A673 (cell line): ENCODE results near the gene GYS2. TPM values are rescaled to one million over a fixed set of nuclear protein-coding genes. Genes with fewer than 3 reads are reported as not detected.

Experiments used
- BruUV-seq: library from RNA; stranded (reverse); fragments of 400-500 nt; replicated peaks from 2 replicates; lab custom pipeline; 2021; lab: Mats Ljungman, UMichigan
- CTCF ChIA-PET: fragments of 300-600 bp; sonication (Branson Sonifier 250); formaldehyde crosslinking; loops from one replicate; lab custom pipeline; 2022; ENCODE audit warnings: antibody characterized with exemption; lab: Charles Lee
- POLR2A ChIA-PET: fragments of 300-600 bp; sonication (Branson Sonifier 250); formaldehyde crosslinking; loops from one replicate; lab custom pipeline; 2022; ENCODE audit warnings: antibody characterized with exemption; ENCODE audit not compliant: low non-redundant PET; lab: Charles Lee
- DNase-seq: peaks from one replicate; pipeline ENCODE4 v3.0.0-alpha.2; 2015; ENCODE audit warnings: low spot score
- H3K27ac ChIP-seq: fragments of 200-600 bp; sonication (generic); 2 replicates; pipeline ENCODE4 v1.5.1; 2016; ENCODE audit warnings: mixed run types, low read depth, mild to moderate bottlenecking, mixed read lengths, antibody characterized with exemption, low read length; ENCODE audit not compliant: poor library complexity, severe bottlenecking
- H3K27me3 ChIP-seq: fragments of 200-600 bp; sonication (generic); replicated peaks from 2 replicates; pipeline ENCODE4 v1.6.1; 2017; ENCODE audit warnings: mixed run types, low read depth, mild to moderate bottlenecking, mixed read lengths, antibody characterized with exemption, low read length; ENCODE audit not compliant: insufficient read depth, poor library complexity
- H3K36me3 ChIP-seq: fragments of 200-600 bp; sonication (generic); 2 replicates; pipeline ENCODE4 v1.6.1; 2016; ENCODE audit warnings: mixed run types, mild to moderate bottlenecking, mixed read lengths, antibody characterized with exemption, low read length; ENCODE audit not compliant: insufficient read depth, poor library complexity, severe bottlenecking
- H3K4me1 ChIP-seq: fragments of 200-600 bp; sonication (generic); 2 replicates; pipeline ENCODE4 v1.6.1; 2017; ENCODE audit warnings: mixed run types, mild to moderate bottlenecking, mixed read lengths, antibody characterized with exemption, low read length; ENCODE audit not compliant: insufficient read depth, poor library complexity, severe bottlenecking
- H3K4me3 ChIP-seq: fragments of 200-600 bp; sonication (generic); 2 replicates; pipeline ENCODE4 v1.5.1; 2016; ENCODE audit warnings: low read depth, mixed run types, mild to moderate bottlenecking, mixed read lengths, low read length; ENCODE audit not compliant: poor library complexity, severe bottlenecking
- H3K9me3 ChIP-seq: fragments of 200-600 bp; sonication (generic); 2 replicates; pipeline ENCODE4 v1.6.1; 2016; ENCODE audit warnings: mixed run types, low read depth, mild to moderate bottlenecking, mixed read lengths, antibody characterized with exemption, low read length; ENCODE audit not compliant: poor library complexity, severe bottlenecking
- EZH2 ChIP-seq: fragments of 200-600 bp; sonication (generic); IDR thresholded peaks from 2 replicates; pipeline ENCODE4 v1.6.1; 2017; ENCODE audit warnings: borderline replicate concordance, low read depth, mild to moderate bottlenecking, mixed read lengths, antibody characterized with exemption, low read length; ENCODE audit not compliant: poor library complexity, severe bottlenecking
- intact Hi-C: fragments of 100-400 bp; cut with micrococcal nuclease; formaldehyde crosslinking; loops from one replicate; pipeline ENCODE4 v1.10.0; 2022; ENCODE audit not compliant: unreplicated experiment
- total RNA-seq: library from RNA; stranded (reverse); gene quantifications from 2 replicates; pipeline ENCODE4 v1.2.3, GENCODE V29; 2021
- TF ChIP-seq, protein P1 (sequence below): fragments of 300-800, 200-600 bp; sonication (generic); conservative IDR thresholded peaks from 2 replicates; pipeline ENCODE4 v1.5.1; 2017; ENCODE audit warnings: low read depth, mild to moderate bottlenecking, antibody characterized with exemption, low read length, moderate library complexity, mixed read lengths

The GYS2 gene
- total RNA-seq, 1 experiment from 2014 or later, result 0.11 TPM

DNA sequence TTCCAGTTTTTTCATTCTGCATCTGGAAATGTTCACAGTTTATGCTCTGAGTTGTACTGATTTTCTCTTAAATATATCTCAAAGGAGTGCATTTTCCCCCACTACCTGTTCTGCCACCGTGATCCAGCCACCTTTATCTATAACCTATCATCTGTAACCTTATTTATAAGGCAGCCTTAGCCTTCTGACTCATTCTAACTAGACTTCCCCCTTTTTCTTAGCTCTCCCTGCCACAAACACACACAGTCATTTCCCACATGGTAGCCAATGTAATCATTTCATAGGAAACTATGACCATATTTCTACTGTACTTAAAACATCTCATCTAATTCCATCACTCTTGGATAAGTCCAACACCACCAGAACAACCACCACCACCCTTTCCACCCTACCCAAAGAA, 10.8 kb upstream of the GYS2 start:
- no peaks in the 10 kb centered on the region for H3K4me1 ChIP-seq
- intact Hi-C loops, result no loop called here
- no peaks in the 10 kb centered on the region for H3K36me3 ChIP-seq
- DNase-seq, result no peak
- BruUV-seq, result no TSS peak
- POLR2A ChIA-PET, result no interaction called here
- no peak overlapping the region for H3K4me3 ChIP-seq
- TF ChIP-seq, protein P1, sequence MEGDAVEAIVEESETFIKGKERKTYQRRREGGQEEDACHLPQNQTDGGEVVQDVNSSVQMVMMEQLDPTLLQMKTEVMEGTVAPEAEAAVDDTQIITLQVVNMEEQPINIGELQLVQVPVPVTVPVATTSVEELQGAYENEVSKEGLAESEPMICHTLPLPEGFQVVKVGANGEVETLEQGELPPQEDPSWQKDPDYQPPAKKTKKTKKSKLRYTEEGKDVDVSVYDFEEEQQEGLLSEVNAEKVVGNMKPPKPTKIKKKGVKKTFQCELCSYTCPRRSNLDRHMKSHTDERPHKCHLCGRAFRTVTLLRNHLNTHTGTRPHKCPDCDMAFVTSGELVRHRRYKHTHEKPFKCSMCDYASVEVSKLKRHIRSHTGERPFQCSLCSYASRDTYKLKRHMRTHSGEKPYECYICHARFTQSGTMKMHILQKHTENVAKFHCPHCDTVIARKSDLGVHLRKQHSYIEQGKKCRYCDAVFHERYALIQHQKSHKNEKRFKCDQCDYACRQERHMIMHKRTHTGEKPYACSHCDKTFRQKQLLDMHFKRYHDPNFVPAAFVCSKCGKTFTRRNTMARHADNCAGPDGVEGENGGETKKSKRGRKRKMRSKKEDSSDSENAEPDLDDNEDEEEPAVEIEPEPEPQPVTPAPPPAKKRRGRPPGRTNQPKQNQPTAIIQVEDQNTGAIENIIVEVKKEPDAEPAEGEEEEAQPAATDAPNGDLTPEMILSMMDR, result no peak
- no peak for TF ChIP-seq EZH2
- CTCF ChIA-PET, result interaction anchor here (0.7 kb wide), 1 partner anchor 11 kb away, joined by 3 read pairs; no protein-coding TSS in a partner anchor
- H3K27ac ChIP-seq, result no peak overlapping the region
- no peaks in the 10 kb centered on the region for H3K9me3 ChIP-seq
- H3K27me3 ChIP-seq, result peaks cover 13% of the 10 kb centered on the region

DNA sequence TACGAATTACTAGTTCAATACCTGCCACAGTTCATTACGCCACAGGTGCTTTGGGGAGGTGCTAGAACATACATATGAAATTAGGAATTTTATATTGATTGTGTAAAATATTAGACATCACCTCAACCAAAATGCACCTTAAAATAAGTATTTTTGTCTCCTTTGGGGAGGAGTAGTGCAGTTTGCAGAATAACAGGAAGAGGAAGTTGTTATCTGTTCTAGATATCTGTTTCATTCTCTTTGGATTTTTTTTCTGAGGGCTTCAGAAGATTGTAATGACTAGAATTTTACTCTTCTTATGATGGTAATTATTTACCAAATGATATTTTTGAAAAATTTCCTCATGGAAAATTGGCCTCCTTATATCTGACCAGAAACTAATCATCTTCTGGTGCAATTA, 9.9 kb upstream of the GYS2 start:
- TF ChIP-seq, protein P1, result no peak
- TF ChIP-seq EZH2, result no peak
- intact Hi-C loops, result no loop called here

DNA sequence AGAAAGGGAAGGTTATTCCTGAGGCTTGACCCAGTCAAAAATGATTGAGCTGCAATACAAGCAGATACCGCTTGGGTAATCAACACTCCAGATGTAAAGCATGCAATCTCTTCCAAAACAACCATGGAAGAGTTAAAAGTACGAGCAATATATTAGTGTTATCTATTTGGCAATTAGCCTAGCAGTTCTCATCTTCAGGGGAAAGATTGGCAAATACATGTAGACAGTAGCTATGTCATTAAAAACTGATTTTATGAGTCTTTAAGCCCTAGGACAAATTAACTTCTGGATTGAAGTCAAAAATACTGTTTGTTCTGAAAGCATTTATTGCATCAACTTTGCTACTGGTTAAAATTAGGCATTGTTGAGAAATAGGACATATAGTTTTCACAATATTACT, 9.3 kb upstream of the GYS2 start:
- peak; percentile 30 for DNase-seq
- peaks cover 13% of the 10 kb centered on the region for H3K27me3 ChIP-seq
- no peak overlapping the region for H3K4me3 ChIP-seq
- intact Hi-C loops, result no loop called here
- H3K27ac ChIP-seq, result no peak overlapping the region
- no peaks in the 10 kb centered on the region for H3K36me3 ChIP-seq
- BruUV-seq, result no TSS peak
- no peaks in the 10 kb centered on the region for H3K9me3 ChIP-seq
- ChIA-PET POLR2A (no interaction called here), CTCF (no interaction called here)
- TF ChIP-seq, protein P1, result peak; percentile 55
- TF ChIP-seq EZH2, result no peak
- no peaks in the 10 kb centered on the region for H3K4me1 ChIP-seq

More for the DNA sequence above, 9.9 kb upstream of the GYS2 start:
- Histone ChIP-seq H3K4me3 (no peak overlapping the region), H3K4me1 (no peaks in the 10 kb centered on the region), H3K27ac (no peak overlapping the region), H3K27me3 (peaks cover 13% of the 10 kb centered on the region), H3K36me3 (no peaks in the 10 kb centered on the region), H3K9me3 (no peaks in the 10 kb centered on the region)
- BruUV-seq, result no TSS peak
- ChIA-PET POLR2A (no interaction called here), CTCF (no interaction called here)
- no peak for DNase-seq
